ENCODE measurements around the gene RBPMS2.
"Not testable (repeated sequence)": the region's sequence is repeated elsewhere in the genome, so short reads cannot be mapped to it uniquely, and the experiment has no call there.

The RBPMS2 gene

DNA sequence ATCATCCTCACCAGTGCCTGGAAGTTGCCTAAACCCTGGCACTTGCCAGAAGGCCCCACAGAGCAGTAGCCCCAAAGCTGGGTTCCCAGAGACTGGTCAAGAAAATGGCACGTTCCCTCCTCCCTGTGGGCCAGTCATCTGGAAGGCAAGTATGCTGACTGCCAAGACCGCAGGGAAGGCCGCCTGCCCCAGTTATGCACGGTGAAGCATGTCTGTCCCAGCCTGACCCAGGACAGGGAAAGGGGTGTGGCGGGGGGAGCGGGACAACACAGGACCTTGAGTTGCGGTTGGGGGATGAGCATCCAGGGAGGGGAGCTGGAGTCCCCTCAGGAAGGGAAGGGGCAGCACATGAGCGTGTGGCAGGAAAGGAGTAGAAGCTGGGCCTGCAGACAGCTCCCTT is 33.0 kb downstream of the RBPMS2 start:
- in situ Hi-C loops (cut with MboI; ENCODE audit: low pct_unique_long_range_greater_than_20kb, low sequenced_read_pairs, unreplicated experiment): no loop called here
- no peak for DNase-seq (ENCODE audit: low spot score)
- TF ChIP-seq, protein P1, sequence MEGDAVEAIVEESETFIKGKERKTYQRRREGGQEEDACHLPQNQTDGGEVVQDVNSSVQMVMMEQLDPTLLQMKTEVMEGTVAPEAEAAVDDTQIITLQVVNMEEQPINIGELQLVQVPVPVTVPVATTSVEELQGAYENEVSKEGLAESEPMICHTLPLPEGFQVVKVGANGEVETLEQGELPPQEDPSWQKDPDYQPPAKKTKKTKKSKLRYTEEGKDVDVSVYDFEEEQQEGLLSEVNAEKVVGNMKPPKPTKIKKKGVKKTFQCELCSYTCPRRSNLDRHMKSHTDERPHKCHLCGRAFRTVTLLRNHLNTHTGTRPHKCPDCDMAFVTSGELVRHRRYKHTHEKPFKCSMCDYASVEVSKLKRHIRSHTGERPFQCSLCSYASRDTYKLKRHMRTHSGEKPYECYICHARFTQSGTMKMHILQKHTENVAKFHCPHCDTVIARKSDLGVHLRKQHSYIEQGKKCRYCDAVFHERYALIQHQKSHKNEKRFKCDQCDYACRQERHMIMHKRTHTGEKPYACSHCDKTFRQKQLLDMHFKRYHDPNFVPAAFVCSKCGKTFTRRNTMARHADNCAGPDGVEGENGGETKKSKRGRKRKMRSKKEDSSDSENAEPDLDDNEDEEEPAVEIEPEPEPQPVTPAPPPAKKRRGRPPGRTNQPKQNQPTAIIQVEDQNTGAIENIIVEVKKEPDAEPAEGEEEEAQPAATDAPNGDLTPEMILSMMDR (IDR thresholded peaks at IDR 0.05; ENCODE audit: extremely low read depth, insufficient read depth, missing control alignments): no peak

DNA sequence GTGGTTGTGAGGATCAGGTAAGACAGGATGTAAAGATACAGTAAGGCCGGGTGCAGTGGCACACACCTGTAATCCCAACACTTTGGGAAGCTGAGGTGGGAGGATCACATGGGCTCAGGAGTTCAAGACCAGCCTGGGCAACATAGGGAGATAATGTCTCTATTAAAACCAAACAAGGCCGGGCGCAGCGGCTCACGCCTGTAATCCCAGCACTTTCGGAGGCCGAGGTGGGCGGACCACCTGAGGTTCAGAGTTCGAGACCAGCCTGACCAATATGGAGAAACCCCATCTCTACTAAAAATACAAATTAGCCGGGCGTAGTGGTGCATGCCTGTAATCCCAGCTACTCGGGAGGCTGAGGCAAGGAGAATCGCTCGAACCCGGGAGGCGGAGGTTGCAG is 33.7 kb downstream of the RBPMS2 start:
- in situ Hi-C loops (cut with MboI; ENCODE audit: low pct_unique_long_range_greater_than_20kb, low sequenced_read_pairs, unreplicated experiment); DNase-seq (ENCODE audit: low spot score): not testable (repeated sequence)

DNA sequence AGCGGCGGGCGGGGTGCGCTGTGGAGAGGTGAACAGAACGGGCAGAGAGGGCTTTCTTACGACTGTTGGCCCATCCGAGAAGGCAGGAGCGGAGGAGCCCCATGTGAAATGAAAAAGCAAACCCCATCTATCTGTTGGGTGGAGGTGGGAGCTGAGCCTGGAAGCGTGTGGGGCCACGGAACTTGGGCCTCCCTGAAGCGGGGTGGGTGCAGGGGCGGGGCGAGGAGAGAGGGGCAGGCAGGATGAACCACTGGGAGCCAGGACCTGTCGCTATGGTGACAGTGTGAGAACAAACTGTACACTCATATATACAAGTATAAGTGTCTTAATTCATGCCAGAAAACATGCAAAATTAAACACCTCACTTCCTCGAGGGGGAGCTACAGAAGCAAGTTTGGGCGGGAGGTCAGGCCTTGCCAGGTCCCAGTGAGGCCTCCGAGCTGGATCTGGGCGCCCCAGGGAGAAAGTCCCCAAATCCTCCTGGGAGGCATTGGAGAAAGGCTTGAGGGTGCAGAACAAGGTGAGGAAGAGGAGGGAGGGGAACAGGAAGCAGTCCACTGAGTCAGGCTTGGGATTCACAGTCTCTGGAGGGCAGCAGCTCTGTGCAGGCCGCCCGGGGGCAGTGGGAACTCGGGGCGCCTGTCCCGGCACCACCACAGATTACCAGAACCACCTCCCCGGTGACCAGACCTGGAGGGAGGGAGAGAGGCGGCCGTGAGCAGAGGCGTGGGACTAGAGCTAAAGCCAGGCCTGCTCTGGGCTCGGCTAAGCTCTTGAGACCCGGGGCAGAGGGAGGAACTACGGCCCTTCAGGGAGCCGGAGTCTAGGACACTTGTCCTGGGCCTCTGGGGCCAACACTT is 34.8 kb downstream of the RBPMS2 start:
- peak; percentile 54 for DNase-seq (ENCODE audit: low spot score)
- in situ Hi-C loops (cut with MboI; ENCODE audit: low pct_unique_long_range_greater_than_20kb, low sequenced_read_pairs, unreplicated experiment): no loop called here
- TF ChIP-seq, protein P1 (IDR thresholded peaks at IDR 0.05; ENCODE audit: extremely low read depth, insufficient read depth, missing control alignments): peak; percentile 50

DNA sequence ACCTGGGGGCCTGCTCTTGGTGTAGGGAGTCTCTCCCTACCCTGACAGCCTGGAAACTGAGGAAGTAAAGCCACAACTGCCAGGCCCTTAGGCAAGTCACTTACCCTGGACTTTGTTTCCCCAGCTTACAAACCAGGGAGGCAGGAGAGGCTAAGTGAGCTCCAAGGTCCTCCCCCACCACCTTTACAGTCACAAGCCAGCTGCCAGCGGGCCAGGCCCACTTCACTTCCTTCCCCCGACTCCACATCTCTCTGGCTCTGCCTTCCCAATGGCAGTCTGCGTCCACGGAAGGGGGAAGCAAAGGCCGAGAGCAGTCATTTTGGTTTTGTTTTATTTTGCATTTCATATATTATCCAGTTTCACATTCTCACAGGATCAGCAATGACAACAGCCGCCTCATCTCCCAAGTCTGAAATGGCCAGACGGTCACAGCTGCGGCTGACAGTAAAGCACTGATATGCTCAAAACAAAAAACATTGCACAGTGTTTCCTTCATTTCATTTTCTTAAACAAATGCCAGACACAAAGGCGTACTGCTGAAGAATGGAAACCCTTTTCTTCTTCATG is 35.7 kb downstream of the RBPMS2 start:
- DNase-seq (ENCODE audit: low spot score): no peak
- in situ Hi-C loops (cut with MboI; ENCODE audit: low pct_unique_long_range_greater_than_20kb, low sequenced_read_pairs, unreplicated experiment): loop anchor here (10.0 kb wide), 1 partner anchor 165 kb away; no protein-coding TSS in a partner anchor
- TF ChIP-seq, protein P1 (IDR thresholded peaks at IDR 0.05; ENCODE audit: extremely low read depth, insufficient read depth, missing control alignments): no peak

DNA sequence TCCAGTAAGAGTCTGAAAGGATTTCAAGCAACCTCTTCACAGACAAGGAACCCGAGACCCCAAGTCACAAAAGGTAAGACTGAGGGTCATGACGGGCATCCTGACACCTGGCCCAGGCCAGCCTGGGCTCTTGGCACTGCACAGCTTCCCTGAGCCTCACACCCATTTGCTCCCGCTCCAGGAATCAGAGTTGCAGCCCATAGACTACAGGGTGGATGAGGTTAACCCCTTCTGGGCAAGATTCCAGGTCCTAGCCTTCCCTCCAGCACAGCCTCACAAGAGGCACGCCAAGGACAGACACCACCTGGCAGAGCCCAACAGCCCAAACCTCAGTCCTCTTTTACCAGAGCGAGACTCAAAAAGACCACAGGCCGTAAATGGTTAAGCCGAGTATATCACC is 36.2 kb downstream of the RBPMS2 start:
- TF ChIP-seq, protein P1 (IDR thresholded peaks at IDR 0.05; ENCODE audit: extremely low read depth, insufficient read depth, missing control alignments): no peak
- no peak for DNase-seq (ENCODE audit: low spot score)
- in situ Hi-C loops (cut with MboI; ENCODE audit: low pct_unique_long_range_greater_than_20kb, low sequenced_read_pairs, unreplicated experiment): loop anchor here (10.0 kb wide), 1 partner anchor 166 kb away; no protein-coding TSS in a partner anchor

DNA sequence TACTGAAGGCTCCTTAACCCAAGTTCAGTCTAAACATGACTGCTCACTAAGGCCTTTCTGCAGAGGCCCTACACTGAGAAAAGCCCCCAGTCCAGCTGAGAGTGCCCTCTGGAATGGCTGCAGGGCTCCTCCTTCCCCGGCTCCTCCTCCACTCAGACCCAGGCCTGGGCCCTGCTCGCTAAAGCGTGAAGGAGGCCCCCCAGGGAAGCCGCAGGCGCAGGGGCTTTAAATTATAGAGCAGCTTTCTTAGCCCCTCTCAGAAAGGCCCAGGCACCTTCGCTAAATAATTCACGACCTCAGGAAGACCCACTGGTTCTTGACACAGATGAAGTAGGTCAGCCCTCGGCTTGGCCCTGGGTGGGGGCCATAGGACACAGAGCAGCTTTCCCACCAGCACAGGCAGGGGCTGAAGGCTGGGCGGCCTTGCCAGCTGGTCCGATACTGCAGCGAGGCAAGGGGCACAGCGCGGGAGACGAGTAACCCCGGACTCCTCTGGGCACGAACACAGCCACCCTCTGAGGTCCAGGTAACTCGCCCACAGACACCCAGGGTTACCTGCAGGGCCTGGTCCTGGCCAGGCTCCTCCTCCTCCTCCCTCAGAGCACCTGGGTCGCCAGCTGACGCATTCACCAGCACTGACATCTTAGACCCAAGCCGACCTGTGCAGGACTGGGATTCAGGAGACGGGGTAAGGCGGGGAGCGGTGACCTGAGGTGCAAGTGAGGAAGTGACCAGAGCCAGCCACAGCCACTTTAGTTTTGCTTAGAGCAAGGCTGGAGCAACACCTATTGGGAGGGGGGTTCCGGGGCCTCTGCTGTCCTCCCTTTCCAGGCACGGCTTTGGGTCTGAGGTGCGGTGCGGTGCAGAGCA is 36.9 kb downstream of the RBPMS2 start:
- in situ Hi-C loops (cut with MboI; ENCODE audit: low pct_unique_long_range_greater_than_20kb, low sequenced_read_pairs, unreplicated experiment): loop anchor here (10.0 kb wide), 1 partner anchor 166 kb away; no protein-coding TSS in a partner anchor

More for the DNA sequence above, 36.9 kb downstream of the RBPMS2 start:
- TF ChIP-seq, protein P1 (IDR thresholded peaks at IDR 0.05; ENCODE audit: extremely low read depth, insufficient read depth, missing control alignments): no peak
- no peak for DNase-seq (ENCODE audit: low spot score)
